Melanocyte of skin (primary cell): ENCODE measurements around the gene DHX32. TPM values are rescaled to one million over a fixed set of nuclear protein-coding genes. Genes with fewer than 3 reads are reported as not detected.

Source experiments
- small RNA-seq, 2 donors: library from RNA; depleted of rRNA; stranded (forward); fragments of <200 nt; gene quantifications; one replicate each; pipeline ENCODE3, GENCODE V24; 2012
- total RNA-seq, 2 donors: library from RNA; depleted of rRNA; stranded (reverse); fragments of >200 nt; gene quantifications; 2 replicates each; pipeline ENCODE4 v1.2.3, GENCODE V29; 2012

DHX32 gene, protein sequence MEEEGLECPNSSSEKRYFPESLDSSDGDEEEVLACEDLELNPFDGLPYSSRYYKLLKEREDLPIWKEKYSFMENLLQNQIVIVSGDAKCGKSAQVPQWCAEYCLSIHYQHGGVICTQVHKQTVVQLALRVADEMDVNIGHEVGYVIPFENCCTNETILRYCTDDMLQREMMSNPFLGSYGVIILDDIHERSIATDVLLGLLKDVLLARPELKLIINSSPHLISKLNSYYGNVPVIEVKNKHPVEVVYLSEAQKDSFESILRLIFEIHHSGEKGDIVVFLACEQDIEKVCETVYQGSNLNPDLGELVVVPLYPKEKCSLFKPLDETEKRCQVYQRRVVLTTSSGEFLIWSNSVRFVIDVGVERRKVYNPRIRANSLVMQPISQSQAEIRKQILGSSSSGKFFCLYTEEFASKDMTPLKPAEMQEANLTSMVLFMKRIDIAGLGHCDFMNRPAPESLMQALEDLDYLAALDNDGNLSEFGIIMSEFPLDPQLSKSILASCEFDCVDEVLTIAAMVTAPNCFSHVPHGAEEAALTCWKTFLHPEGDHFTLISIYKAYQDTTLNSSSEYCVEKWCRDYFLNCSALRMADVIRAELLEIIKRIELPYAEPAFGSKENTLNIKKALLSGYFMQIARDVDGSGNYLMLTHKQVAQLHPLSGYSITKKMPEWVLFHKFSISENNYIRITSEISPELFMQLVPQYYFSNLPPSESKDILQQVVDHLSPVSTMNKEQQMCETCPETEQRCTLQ
- total RNA-seq = 10 to 100 TPM; 33.0 to 51.0 TPM

DNA sequence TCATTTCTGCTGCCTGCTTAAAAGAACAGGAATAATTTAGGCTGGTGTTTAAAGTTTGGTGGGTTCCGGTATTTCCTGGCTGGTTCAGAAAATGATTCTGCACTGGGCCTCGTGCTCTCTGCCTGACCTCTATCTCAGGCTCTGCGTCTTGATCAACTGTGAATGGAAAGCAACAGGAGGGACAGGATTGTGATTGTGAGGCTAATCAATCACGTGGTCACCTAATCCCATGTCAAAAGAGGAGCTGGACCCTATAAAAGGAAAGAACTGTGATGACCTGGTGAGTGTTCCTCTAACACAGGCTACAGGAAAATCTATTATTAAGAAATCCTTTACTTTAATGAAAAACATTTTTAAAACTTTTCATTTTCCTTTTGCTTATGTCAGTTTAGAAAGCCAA is at the start of gene DHX32:
TSS of gene DHX32 (minus strand) at position 101 of the 400 bp plus-strand sequence. CDS start 468 bp downstream, outside the sequence.

DNA sequence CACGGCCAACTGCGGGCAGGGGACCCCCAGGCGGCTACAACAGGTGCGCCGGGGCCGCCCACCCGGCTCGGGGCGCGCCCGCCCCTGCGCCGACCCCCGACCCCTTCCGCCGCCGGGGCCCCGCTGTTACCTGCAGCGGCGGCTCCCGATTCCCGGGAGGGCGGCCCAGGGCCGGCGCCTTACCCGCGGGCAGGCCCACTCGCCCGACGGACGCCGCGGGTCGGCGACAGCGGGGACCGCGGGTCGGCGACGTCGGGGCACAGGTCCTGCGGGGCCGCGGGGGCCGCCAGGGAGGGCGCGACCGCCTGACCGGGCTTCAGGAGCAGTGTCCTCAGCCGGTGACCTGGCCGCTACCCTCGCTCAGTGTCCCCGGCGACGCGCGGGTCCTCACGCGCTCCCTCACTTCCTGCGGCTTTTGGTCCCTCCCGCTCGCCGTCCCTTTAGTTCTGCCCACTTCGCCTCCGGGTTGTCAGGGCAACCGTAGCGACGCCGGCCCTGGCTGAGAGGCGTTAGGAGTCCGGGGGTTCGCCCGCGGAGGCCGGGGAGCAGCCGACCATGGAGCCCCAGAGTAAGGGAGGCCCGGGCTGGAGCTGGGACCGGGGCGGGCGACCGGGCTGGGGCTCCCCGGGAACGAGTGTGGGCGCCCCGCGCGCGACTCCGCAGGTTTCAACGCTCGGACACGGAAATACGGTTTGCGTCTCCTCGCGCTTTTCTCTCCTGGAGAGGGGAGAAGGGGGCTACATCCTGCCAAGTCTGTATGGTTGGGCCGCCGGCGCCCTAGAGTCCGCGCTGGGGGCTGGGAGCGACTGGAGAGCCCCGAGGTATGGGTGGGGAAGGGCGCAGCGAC is 15.2 kb upstream of the DHX32 start, which contains the start of gene FANK1:
TSS of gene FANK1 (plus strand) at position 477 of the 847 bp plus-strand sequence. CDS start at position 556, 79 bp downstream.

DNA sequence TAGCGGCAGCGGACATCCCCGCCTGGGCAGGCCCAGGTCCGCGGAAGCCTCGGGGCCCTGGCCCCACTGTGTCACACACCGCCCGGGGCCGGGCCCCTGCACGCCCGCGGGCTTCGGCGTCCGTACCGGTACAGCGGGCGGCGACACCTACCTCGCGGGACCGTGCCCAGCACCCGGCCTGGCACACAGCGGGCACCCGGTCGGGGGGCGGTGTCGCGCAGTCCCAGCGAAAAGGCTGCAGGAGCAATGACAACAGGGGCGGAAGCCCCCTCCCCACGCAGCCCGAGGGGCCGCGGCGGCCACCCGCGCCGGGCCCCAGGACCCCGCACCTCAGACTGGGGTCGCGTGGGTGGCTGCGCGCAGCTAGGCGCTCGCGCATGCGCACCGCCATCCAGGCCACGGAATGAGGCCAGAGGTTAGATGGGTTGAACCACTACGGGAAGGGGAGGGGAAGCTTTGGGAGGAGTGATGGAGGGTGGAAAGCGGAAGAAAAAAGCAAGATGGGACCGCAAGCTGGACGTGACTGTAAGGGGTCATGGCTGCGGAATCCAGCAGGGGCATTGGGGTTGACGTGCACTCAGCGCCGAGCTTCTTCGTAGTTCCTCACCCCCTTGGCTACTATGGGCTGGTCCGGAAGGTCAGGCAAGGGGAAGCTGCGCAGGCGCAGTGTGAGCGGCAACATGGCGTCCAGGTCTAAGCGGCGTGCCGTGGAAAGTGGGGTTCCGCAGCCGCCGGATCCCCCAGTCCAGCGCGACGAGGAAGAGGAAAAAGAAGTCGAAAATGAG is 58.0 kb downstream of the DHX32 start, which contains the start of the genes BCCIP and UROS:
TSS of gene BCCIP (plus strand) at position 669 of the 785 bp plus-strand sequence. CDS start at position 681, 12 bp downstream.
TSS of gene UROS (minus strand) at position 381 of the 785 bp plus-strand sequence. CDS start 6,759 bp downstream, outside the sequence.

Small RNA genes lying within 50 kb of the gene (small RNA-seq; reads per million reads assigned to genes)
- gene MIR4484 (0.47 to 1.1 reads per million in 2 donors), gene RF00017 (0 reads per million in 2 donors), gene RNU2-42P (0 reads per million in 2 donors)

Other genes starting within 250 kb of the DHX32 start
- not detected for gene TEX36, start 198.1 kb downstream of the DHX32 start, total RNA-seq
- gene EDRF1, start 161.6 kb downstream of the DHX32 start, total RNA-seq = 10 to 100 TPM; 20.3 to 27.0 TPM
- gene MMP21, start 105.5 kb downstream of the DHX32 start, total RNA-seq = under 1 TPM in 1 of 2 donors, not detected in 1; under 0.01 TPM
- gene UROS, start 58.0 kb downstream of the DHX32 start, total RNA-seq = 10 to 100 TPM; 91.9 to 94.6 TPM
- gene BCCIP, start 57.7 kb downstream of the DHX32 start, total RNA-seq = 10 to 100 TPM; 28.2 to 50.3 TPM
- gene FANK1, start 15.3 kb upstream of the DHX32 start, total RNA-seq = 1 to 10 TPM in 1 of 2 donors, under 1 TPM in 1; 0.67 to 1.4 TPM